Upper lobe of right lung (tissue), 1 donor: ENCODE data around the gene USP10. TPM values are rescaled to one million over a fixed set of nuclear protein-coding genes. Genes with fewer than 3 reads are reported as not detected.
A peak's percentile ranks its signal among the peaks of the same experiment; 100 is the strongest.

Experiments
- ATAC-seq: fragments of 200-7000 bp; cut with Tn5 transposase; one replicate; pipeline ENCODE4 v1.9.1; 2020; ENCODE audit warnings: mild to moderate bottlenecking, moderate library complexity
- DNase-seq: peaks from one replicate; pipeline ENCODE4 v3.0.0-alpha.2; 2020
- H3K27ac ChIP-seq: fragments of 200-600 bp; one replicate; pipeline ENCODE4 v1.8.0; 2022
- H3K27me3 ChIP-seq: fragments of 200-600 bp; one replicate; pipeline ENCODE4 v1.8.0; 2022; ENCODE audit warnings: mild to moderate bottlenecking
- H3K36me3 ChIP-seq: fragments of 200-600 bp; one replicate; pipeline ENCODE4 v1.8.0; 2022
- H3K4me1 ChIP-seq: fragments of 200-600 bp; one replicate; pipeline ENCODE4 v1.8.0; 2022
- H3K4me3 ChIP-seq: fragments of 200-600 bp; one replicate; pipeline ENCODE4 v1.8.0; 2022; ENCODE audit warnings: mild to moderate bottlenecking
- H3K9me3 ChIP-seq: fragments of 200-600 bp; one replicate; pipeline ENCODE4 v1.8.0; 2022
- CTCF ChIP-seq: fragments of 200-600 bp; IDR thresholded peaks from one replicate; pipeline ENCODE4 v1.8.0; 2022; ENCODE audit warnings: antibody characterized with exemption
- intact Hi-C: fragments of 100-400 bp; cut with DNase I; formaldehyde crosslinking; loops from one replicate; pipeline ENCODE4 v1.11.0; 2022
- total RNA-seq: library from RNA; stranded (reverse); fragmentation: NEBNext Ultra II Directional; extraction: Animal tissue kit (Norgen Biotek cat#: 25700); gene quantifications from one replicate; pipeline ENCODE4 v1.2.1, GENCODE V29; 2021
- donor health status: DM: no; HTN: yes; CAD: no; lungs with severe emphysema.

USP10 gene
- total RNA-seq, 1 donor from 2014 or later, result 59.6 TPM

GRCh38 chr16:84725481-84726078 lies 25.8 kb downstream of the USP10 start:
- no peak overlapping the region for H3K27ac ChIP-seq
- ATAC-seq (no peak), DNase-seq (no peak)
- no peak overlapping the region for H3K4me3 ChIP-seq
- TF ChIP-seq CTCF, result no peak
- intact Hi-C loops, result loop anchor here (10.0 kb wide), 2 partner anchors 101 to 211 kb away; no protein-coding TSS in a partner anchor
- H3K9me3 ChIP-seq, result no peaks in the 10 kb centered on the region
- no peaks in the 10 kb centered on the region for H3K36me3 ChIP-seq
- H3K4me1 ChIP-seq, result peaks cover 36% of the 10 kb centered on the region
- no peaks in the 10 kb centered on the region for H3K27me3 ChIP-seq

GRCh38 chr16:84726079-84726668 lies 26.4 kb downstream of the USP10 start:
- H3K36me3 ChIP-seq, result no peaks in the 10 kb centered on the region
- H3K27me3 ChIP-seq, result no peaks in the 10 kb centered on the region
- H3K4me1 ChIP-seq, result peaks cover 42% of the 10 kb centered on the region
- H3K4me3 ChIP-seq, result peak overlapping the region; percentile 27
- intact Hi-C loops, result loop anchor here (10.0 kb wide), 2 partner anchors 101 to 211 kb away; no protein-coding TSS in a partner anchor
- ATAC-seq, result peak; percentile 95
- H3K27ac ChIP-seq, result peak overlapping the region; percentile 31
- H3K9me3 ChIP-seq, result no peaks in the 10 kb centered on the region
- peak; percentile 94 for DNase-seq
- TF ChIP-seq CTCF, result peak; percentile 97

DNA sequence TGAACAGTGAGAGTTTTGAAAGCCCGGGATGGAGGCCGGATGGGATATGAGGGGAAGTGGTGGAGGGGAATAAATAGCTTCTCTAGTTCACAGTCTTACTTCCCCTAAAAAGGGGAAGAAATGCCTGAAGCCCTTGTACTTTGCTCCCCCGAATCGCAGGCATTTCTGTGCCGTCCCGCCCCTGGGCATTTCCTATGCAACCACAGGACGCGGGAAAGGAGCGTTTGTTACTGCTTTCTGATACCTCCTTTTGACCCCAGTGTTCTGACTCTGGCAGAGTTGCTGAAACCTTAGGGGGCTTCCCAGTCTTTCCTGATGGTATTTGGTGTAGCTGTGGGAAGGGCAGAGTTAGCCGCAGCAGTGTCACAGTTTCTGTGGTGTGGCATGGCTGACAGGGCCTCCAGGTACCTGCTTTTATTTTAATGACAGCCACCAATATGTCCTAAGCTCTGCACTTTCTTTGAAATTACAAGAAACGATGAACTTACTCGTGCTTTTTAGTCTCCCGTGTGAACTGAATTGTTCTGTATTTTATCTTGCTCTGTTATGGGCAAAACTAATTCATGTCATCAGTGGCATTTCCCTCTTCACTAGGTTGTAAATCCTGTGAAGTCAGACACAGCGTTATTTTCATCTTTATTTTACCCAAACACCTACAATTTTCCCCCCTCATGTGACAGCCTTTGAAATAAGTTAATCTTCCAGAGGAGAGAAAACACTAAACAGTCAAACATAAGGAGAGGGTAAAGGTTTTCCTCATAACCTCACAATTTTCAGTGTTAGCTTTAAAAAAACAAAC lies 27.1 kb downstream of the USP10 start:
- Histone ChIP-seq H3K4me3 (peak overlapping the region; percentile 27), H3K36me3 (no peaks in the 10 kb centered on the region), H3K27ac (peak overlapping the region; percentile 31), H3K27me3 (no peaks in the 10 kb centered on the region), H3K9me3 (no peaks in the 10 kb centered on the region), H3K4me1 (peaks cover 47% of the 10 kb centered on the region)
- DNase-seq (peak; percentile 68), ATAC-seq (peak; percentile 84)
- intact Hi-C loops, result loop anchor here (10.0 kb wide), 2 partner anchors 102 to 212 kb away; no protein-coding TSS in a partner anchor
- no peak for TF ChIP-seq CTCF

DNA sequence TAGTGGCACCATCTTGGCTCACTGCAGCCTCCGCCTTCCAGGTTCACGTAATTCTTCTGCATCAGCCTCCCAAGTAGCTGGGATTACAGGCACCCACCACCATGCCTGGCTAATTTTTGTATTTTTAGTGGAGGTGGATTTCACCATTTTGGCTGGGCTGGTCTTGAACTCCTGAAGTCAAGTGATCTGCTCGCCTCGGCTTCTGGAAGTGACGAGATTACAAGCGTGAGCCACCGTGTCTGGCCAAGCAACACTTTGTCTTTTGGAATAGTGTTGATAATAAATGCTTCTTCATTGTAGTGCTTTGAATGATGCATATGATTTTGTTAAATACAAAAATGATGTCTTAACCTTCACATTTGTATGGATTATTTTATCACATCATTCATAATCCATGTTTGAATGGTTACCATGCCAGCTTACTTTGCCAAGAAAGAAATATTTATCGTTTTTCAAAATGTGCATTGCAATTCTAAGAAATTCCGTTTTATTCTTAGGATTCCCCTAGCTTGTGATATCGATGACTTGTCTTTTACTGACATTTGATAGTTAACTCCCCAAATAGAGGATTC lies 29.1 kb downstream of the USP10 start:
- peaks cover 6% of the 10 kb centered on the region for H3K36me3 ChIP-seq
- no peak for TF ChIP-seq CTCF
- H3K27ac ChIP-seq, result no peak overlapping the region
- intact Hi-C loops, result loop anchor here (10.0 kb wide), 2 partner anchors 104 to 214 kb away; no protein-coding TSS in a partner anchor
- H3K9me3 ChIP-seq, result no peaks in the 10 kb centered on the region
- ATAC-seq (no peak), DNase-seq (no peak)
- no peak overlapping the region for H3K4me3 ChIP-seq
- no peaks in the 10 kb centered on the region for H3K27me3 ChIP-seq
- peaks cover 46% of the 10 kb centered on the region for H3K4me1 ChIP-seq

GRCh38 chr16:84729716-84730320 lies 30.0 kb downstream of the USP10 start:
- no peaks in the 10 kb centered on the region for H3K9me3 ChIP-seq
- no peaks in the 10 kb centered on the region for H3K27me3 ChIP-seq
- DNase-seq (no peak), ATAC-seq (no peak)
- H3K4me3 ChIP-seq, result peak overlapping the region; percentile 12
- H3K36me3 ChIP-seq, result peaks cover 11% of the 10 kb centered on the region
- intact Hi-C loops, result loop anchor here (10.0 kb wide), 2 partner anchors 105 to 215 kb away; no protein-coding TSS in a partner anchor
- H3K4me1 ChIP-seq, result peaks cover 38% of the 10 kb centered on the region
- H3K27ac ChIP-seq, result peak overlapping the region; percentile 69
- TF ChIP-seq CTCF, result no peak
